Measurements from ENCODE around the gene E2F4.
A peak's percentile ranks its signal among the peaks of the same experiment; 100 is the strongest.

The E2F4 gene

GRCh38 chr16:67177743-67178699 is 13.9 kb upstream of the E2F4 start:
- DNase-seq: no peak

GRCh38 chr16:67179421-67180080 is 12.4 kb upstream of the E2F4 start:
- no peak for DNase-seq

GRCh38 chr16:67180166-67180565 is 11.8 kb upstream of the E2F4 start:
- no peak for DNase-seq

- no peak for DNase-seq
These were observed 10.6 kb upstream of the E2F4 start for GRCh38 chr16:67181346-67181745.

- DNase-seq: no peak
These were observed 9.7 kb upstream of the E2F4 start for GRCh38 chr16:67182288-67182687.

GRCh38 chr16:67183284-67183626 is 8.7 kb upstream of the E2F4 start:
- no peak for DNase-seq

GRCh38 chr16:67183627-67184452 is 8.1 kb upstream of the E2F4 start, which contains the start of gene MATCAP1:
TSS of gene MATCAP1 (minus strand) at chr16:67183963. CDS start at chr16:67180610, 3,353 bp downstream.
- DNase-seq: peak; percentile 88

- no peak for DNase-seq
These were observed 7.4 kb upstream of the E2F4 start for GRCh38 chr16:67184453-67184994.

- peak; percentile 76 for DNase-seq
These were observed 6.8 kb upstream of the E2F4 start for GRCh38 chr16:67184995-67185650.

- no peak for DNase-seq
These were observed 6.3 kb upstream of the E2F4 start for GRCh38 chr16:67185651-67186134.

- no peak for DNase-seq
These were observed 5.4 kb upstream of the E2F4 start for GRCh38 chr16:67186550-67186950.

- DNase-seq: no peak
These were observed 4.6 kb upstream of the E2F4 start for GRCh38 chr16:67187175-67187890.

- DNase-seq: no peak
These were observed 3.6 kb upstream of the E2F4 start for GRCh38 chr16:67188323-67188722.

- no peak for DNase-seq
These were observed 3.2 kb upstream of the E2F4 start for GRCh38 chr16:67188798-67189197.

- no peak for DNase-seq
These were observed 1.9 kb upstream of the E2F4 start, which contains the start of gene EXOC3L1 for GRCh38 chr16:67190041-67190440. TSS of gene EXOC3L1 (minus strand) at chr16:67190136. CDS start at chr16:67189676, 460 bp downstream.

GRCh38 chr16:67190448-67191399 is 1.2 kb upstream of the E2F4 start:
- no peak for DNase-seq

- DNase-seq: no peak
These were observed 452 bp upstream of the E2F4 start for GRCh38 chr16:67191411-67191994.

GRCh38 chr16:67192781-67193361 is 916 bp downstream of the E2F4 start:
- no peak for DNase-seq

GRCh38 chr16:67193536-67193935 is 1.6 kb downstream of the E2F4 start:
- DNase-seq: no peak
